A549 (cell line): ENCODE data around the gene PCDHGA9. TPM values are rescaled to one million over a fixed set of nuclear protein-coding genes. Genes with fewer than 3 reads are reported as not detected.
"Not testable (repeated sequence)": the region's sequence is repeated elsewhere in the genome, so short reads cannot be mapped to it uniquely, and the experiment has no call there.

Experiments
- ATAC-seq, 2 experiments: fragments of 200-7000 bp in 1 of 2; fragments of >200 bp in 1 of 2; cut with Nextera tagmentation in 1 of 2; cut with Tn5 transposase in 1 of 2; 3 replicates each; pipeline versions ENCODE4 v1.8.0 to v1.9.1; 2018 to 2020; ENCODE audit warnings: mild to moderate bottlenecking in 1 of 2, moderate library complexity in 1 of 2
- CTCF ChIA-PET: fragments of 300-600 bp; sonication (Branson Sonifier 250); formaldehyde crosslinking; extraction: SDS; loops from one replicate; lab custom pipeline; 2021; ENCODE audit warnings: antibody characterized with exemption, inconsistent platforms; lab: Yijun Ruan, JAX
- POLR2A ChIA-PET: fragments of 350-600 bp; formaldehyde crosslinking; extraction: SDS; loops from one replicate; lab custom pipeline; 2021; ENCODE audit warnings: antibody characterized with exemption, inconsistent platforms; lab: Yijun Ruan, JAX
- DNase-seq, 2 experiments: peaks; one replicate each; pipeline versions ENCODE4 v3.0.0 to v3.0.0-alpha.2; 2011 to 2016; ENCODE audit warnings: low read depth in 1 of 2, low spot score in 1 of 2
- FAIRE-seq: peaks from 2 replicates; lab custom pipeline; 2011; peaks lifted over from hg19 to GRCh38; lab: Jason Lieb, UNC
- H3K27ac ChIP-seq, 2 experiments: fragments of >200 bp; sonication (Bioruptor Twin); formaldehyde crosslinking; 3 replicates each; pipeline ENCODE4 v1.5.1; 2016 to 2017
- H3K4me1 ChIP-seq: fragments of >200 bp; sonication (Bioruptor Twin); formaldehyde crosslinking; 3 replicates; pipeline ENCODE4 v1.6.1; 2016
- H3K4me2 ChIP-seq: fragments of >200 bp; sonication (Bioruptor Twin); formaldehyde crosslinking; 3 replicates; pipeline ENCODE4 v1.6.1; 2016
- H3K4me3 ChIP-seq: fragments of >200 bp; sonication (Bioruptor Twin); formaldehyde crosslinking; 3 replicates; pipeline ENCODE4 v1.5.1; 2016
- H3K9me3 ChIP-seq: fragments of >200 bp; sonication (Bioruptor Twin); formaldehyde crosslinking; 3 replicates; pipeline ENCODE4 v1.6.1; 2016
- ATOH8 ChIP-seq: fragments of 250-450 bp; sonication (Bioruptor Pico); IDR thresholded peaks from 2 replicates; pipeline ENCODE4 v1.5.0; 2020; ENCODE audit warnings: low read depth, mild to moderate bottlenecking, moderate library complexity
- BHLHE40 ChIP-seq: IDR thresholded peaks from 2 replicates; pipeline ENCODE4 v1.6.1; 2012; ENCODE audit warnings: low read depth, low read length, inconsistent platforms
- CBX2 ChIP-seq: fragments of 200-600 bp; sonication (generic); IDR thresholded peaks from 2 replicates; pipeline ENCODE4 v1.6.1; 2016; ENCODE audit warnings: low read depth, mild to moderate bottlenecking, borderline replicate concordance
- CHD2 ChIP-seq: fragments of 150-350 bp; IDR thresholded peaks from 2 replicates; pipeline ENCODE4 v1.6.1; 2014; ENCODE audit warnings: low read length; ENCODE audit not compliant: partially characterized antibody
- ESRRA ChIP-seq: fragments of 150-350 bp; IDR thresholded peaks from 2 replicates; pipeline ENCODE4 v1.6.1; 2014; ENCODE audit warnings: mild to moderate bottlenecking, low read length, borderline replicate concordance
- FOSL2 ChIP-seq, 2 experiments: fragments of 450-650 bp in 1 of 2; fragments of >200 bp in 1 of 2; sonication (Bioruptor Twin) in 1 of 2; formaldehyde crosslinking; IDR thresholded peaks; 2 replicates each; pipeline versions ENCODE4 v1.5.0 to v1.6.1; 2016 to 2020; ENCODE audit warnings: mild to moderate bottlenecking in 1 of 2, moderate library complexity in 1 of 2
- HOXB5 ChIP-seq: fragments of 250-450 bp; sonication (Bioruptor Pico); IDR thresholded peaks from 2 replicates; pipeline ENCODE4 v1.5.0; 2020; ENCODE audit warnings: mild to moderate bottlenecking, moderate library complexity
- JUN ChIP-seq, 2 experiments: fragments of >200 bp; sonication (Bioruptor Twin); formaldehyde crosslinking; IDR thresholded peaks; 2 replicates in 1 of 2; 3 replicates in 1 of 2; pipeline ENCODE4 v1.6.1; 2016 to 2017
- JUNB ChIP-seq: fragments of >200 bp; sonication (Bioruptor Twin); formaldehyde crosslinking; IDR thresholded peaks from 2 replicates; pipeline ENCODE4 v1.6.1; 2016
- MAX ChIP-seq: IDR thresholded peaks from 2 replicates; pipeline ENCODE4 v1.6.1; 2012
- MYC ChIP-seq: IDR thresholded peaks from 2 replicates; pipeline ENCODE4 v1.6.1; 2012; ENCODE audit warnings: mild to moderate bottlenecking, inconsistent platforms, low read length, improper control_type of control experiment, borderline replicate concordance
- NFE2L2 ChIP-seq: fragments of 150-350 bp; conservative IDR thresholded peaks from 2 replicates; pipeline ENCODE4 v1.6.1; 2014; ENCODE audit warnings: low read length
- PBX3 ChIP-seq: IDR thresholded peaks from 2 replicates; pipeline ENCODE4 v1.6.1; 2012
- POLR2A ChIP-seq: IDR thresholded peaks from 2 replicates; pipeline ENCODE4 v1.6.1; 2012; ENCODE audit warnings: mild to moderate bottlenecking, low read length
- RAD21 ChIP-seq, 2 experiments: fragments of >200 bp in 1 of 2; sonication (Bioruptor Twin) in 1 of 2; formaldehyde crosslinking in 1 of 2; IDR thresholded peaks in 1 of 2; conservative IDR thresholded peaks in 1 of 2; 2 replicates in 1 of 2; 3 replicates in 1 of 2; pipeline ENCODE4 v1.6.1; 2012 to 2018; ENCODE audit warnings: inconsistent platforms in 1 of 2
- RARB ChIP-seq: fragments of 250-450 bp; sonication (Bioruptor Pico); IDR thresholded peaks from 2 replicates; pipeline ENCODE4 v1.8.0; 2021; ENCODE audit warnings: mild to moderate bottlenecking, moderate library complexity
- RCOR1 ChIP-seq: fragments of 150-350 bp; IDR thresholded peaks from 2 replicates; pipeline ENCODE4 v1.6.1; 2014; ENCODE audit warnings: antibody characterized with exemption, low read length, low read depth
- RNF2 ChIP-seq: fragments of 200-600 bp; sonication (generic); IDR thresholded peaks from 2 replicates; pipeline ENCODE4 v1.6.1; 2016; ENCODE audit warnings: low read depth, mild to moderate bottlenecking, antibody characterized with exemption, moderate library complexity, borderline replicate concordance
- SREBF2 ChIP-seq: fragments of 450-650 bp; IDR thresholded peaks from 2 replicates; pipeline ENCODE4 v1.6.1; 2014; ENCODE audit warnings: mild to moderate bottlenecking, moderate library complexity
- TFCP2L1 ChIP-seq: fragments of 250-450 bp; sonication (Bioruptor Pico); IDR thresholded peaks from 2 replicates; pipeline ENCODE4 v1.5.0; 2021; ENCODE audit warnings: mild to moderate bottlenecking
- WGBS: methylation state at CpG from one replicate; pipeline ENCODE4 v1.1.6; 2017; ENCODE audit errors: missing lambda C conversion rate; 5-methylcytosine and 5-hydroxymethylcytosine counted together
- polyA plus RNA-seq, 4 experiments: library from polyadenylated mRNA; depleted of rRNA in 3 of 4; stranded (reverse); fragments of >200 nt; fragmentation: RNase III in 1 of 4; extraction: RNeasy Plus Mini Kit Qiagen cat#74134 plus additional on column Dnase treatment in 1 of 4; gene quantifications; 2 replicates in 3 of 4; 3 replicates in 1 of 4; pipeline ENCODE4 v1.2.3, GENCODE V29; 2011 to 2017
- TF ChIP-seq, protein P1 (sequence below): fragments of >200 bp; sonication (Bioruptor Twin); formaldehyde crosslinking; IDR thresholded peaks from 3 replicates; pipeline ENCODE4 v1.5.1; 2016

The PCDHGA9 gene
- polyA plus RNA-seq, 2 of the 4 experiments (the other 2 are of a cell fraction), result 0.03 to 0.22 TPM

- H3K9me3 ChIP-seq, result peaks cover 60% of the 10 kb centered on the region
- peak in 1 of 2 experiments; percentile 80; a peak in 3 of 6 replicates for ATAC-seq
- H3K4me1 ChIP-seq, H3K27ac ChIP-seq, H3K4me2 ChIP-seq, FAIRE-seq, H3K4me3 ChIP-seq, POLR2A ChIA-PET: not testable (repeated sequence)
- WGBS, result 61% methylated on average over 35 of the region's 51 CpGs
- peak in 1 of 2 experiments; percentile 13 for DNase-seq
- TF ChIP-seq RAD21 (conservative IDR thresholded peaks at IDR 0.05 in 1 of 2, IDR thresholded peaks at IDR 0.05 in 1 of 2), result peak in 1 of 2 experiments; percentile 27; a peak in 2 of 5 replicates
- CTCF ChIA-PET, result interaction anchor here (1.3 to 1.5 kb wide), 3 partner anchors 9 to 156 kb away, joined by 4 to 5 read pairs (median 4); partner anchors contain the start of gene PCDHGA11
Observed at GRCh38 chr5:141407790-141408505, 5.4 kb downstream of the PCDHGA9 start, which contains the start of gene PCDHGB6. PCDHGB6 (plus strand) TSS chr5:141408021; CDS start chr5:141408203, 182 bp downstream.

DNA sequence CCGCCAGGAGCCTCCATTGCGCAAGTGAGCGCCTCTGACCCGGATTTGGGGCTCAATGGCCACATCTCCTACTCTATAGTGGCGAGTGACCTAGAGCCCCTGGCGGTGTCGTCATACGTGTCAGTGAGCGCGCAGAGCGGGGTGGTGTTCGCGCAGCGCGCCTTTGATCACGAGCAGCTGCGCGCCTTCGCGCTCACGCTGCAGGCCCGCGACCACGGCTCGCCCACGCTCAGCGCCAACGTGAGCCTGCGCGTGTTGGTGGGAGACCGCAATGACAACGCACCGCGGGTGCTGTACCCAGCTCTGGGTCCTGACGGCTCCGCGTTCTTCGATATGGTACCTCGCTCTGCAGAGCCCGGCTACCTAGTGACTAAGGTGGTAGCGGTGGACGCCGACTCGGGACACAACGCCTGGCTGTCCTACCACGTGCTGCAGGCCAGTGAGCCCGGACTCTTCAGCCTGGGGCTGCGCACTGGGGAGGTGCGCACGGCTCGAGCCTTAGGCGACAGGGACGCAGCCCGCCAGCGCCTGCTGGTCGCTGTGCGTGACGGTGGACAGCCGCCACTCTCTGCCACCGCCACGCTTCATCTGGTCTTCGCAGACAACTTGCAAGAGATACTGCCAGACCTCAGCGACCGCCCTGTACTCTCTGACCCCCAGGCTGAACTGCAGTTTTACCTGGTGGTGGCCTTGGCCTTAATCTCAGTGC, 7.2 kb downstream of the PCDHGA9 start:
- 87% methylated on average over 61 of the region's 64 CpGs for WGBS
- no peak for ATAC-seq
- TF ChIP-seq RCOR1 (no peak), JUN (IDR thresholded peaks at IDR 0.05) (no peak), MAX (no peak), TFCP2L1 (CRISPR knock-in tag) (no peak), JUNB (no peak), HOXB5 (no peak), CBX2 (no peak), FOSL2 (IDR thresholded peaks at IDR 0.05) (no peak), FOSL2 (CRISPR knock-in tag; IDR thresholded peaks at IDR 0.05) (no peak), RARB (CRISPR knock-in tag) (no peak), CHD2 (no peak), BHLHE40 (no peak), PBX3 (no peak), SREBF2 (no peak)
- TF ChIP-seq, protein P1, sequence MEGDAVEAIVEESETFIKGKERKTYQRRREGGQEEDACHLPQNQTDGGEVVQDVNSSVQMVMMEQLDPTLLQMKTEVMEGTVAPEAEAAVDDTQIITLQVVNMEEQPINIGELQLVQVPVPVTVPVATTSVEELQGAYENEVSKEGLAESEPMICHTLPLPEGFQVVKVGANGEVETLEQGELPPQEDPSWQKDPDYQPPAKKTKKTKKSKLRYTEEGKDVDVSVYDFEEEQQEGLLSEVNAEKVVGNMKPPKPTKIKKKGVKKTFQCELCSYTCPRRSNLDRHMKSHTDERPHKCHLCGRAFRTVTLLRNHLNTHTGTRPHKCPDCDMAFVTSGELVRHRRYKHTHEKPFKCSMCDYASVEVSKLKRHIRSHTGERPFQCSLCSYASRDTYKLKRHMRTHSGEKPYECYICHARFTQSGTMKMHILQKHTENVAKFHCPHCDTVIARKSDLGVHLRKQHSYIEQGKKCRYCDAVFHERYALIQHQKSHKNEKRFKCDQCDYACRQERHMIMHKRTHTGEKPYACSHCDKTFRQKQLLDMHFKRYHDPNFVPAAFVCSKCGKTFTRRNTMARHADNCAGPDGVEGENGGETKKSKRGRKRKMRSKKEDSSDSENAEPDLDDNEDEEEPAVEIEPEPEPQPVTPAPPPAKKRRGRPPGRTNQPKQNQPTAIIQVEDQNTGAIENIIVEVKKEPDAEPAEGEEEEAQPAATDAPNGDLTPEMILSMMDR, result no peak
- no peak overlapping the region for H3K27ac ChIP-seq
- CTCF ChIA-PET, result no interaction called here
- POLR2A ChIA-PET, result no interaction called here
- no peak for FAIRE-seq
- no peak for DNase-seq
- no peak overlapping the region for H3K4me2 ChIP-seq
- no peaks in the 10 kb centered on the region for H3K4me1 ChIP-seq
- no peak overlapping the region for H3K4me3 ChIP-seq
- H3K9me3 ChIP-seq, result peaks cover 50% of the 10 kb centered on the region

- Histone ChIP-seq H3K4me2 (no peak overlapping the region), H3K4me3 (no peak overlapping the region), H3K9me3 (peaks cover 36% of the 10 kb centered on the region), H3K4me1 (no peaks in the 10 kb centered on the region), H3K27ac (no peak overlapping the region)
- FAIRE-seq (no peak), ATAC-seq (no peak), DNase-seq (no peak)
- POLR2A ChIA-PET, result no interaction called here
- no peak for TF ChIP-seq MYC
- TF ChIP-seq ATOH8 (CRISPR knock-in tag), result no peak
- no peak for TF ChIP-seq ESRRA
- no peak for TF ChIP-seq RNF2
- no peak for TF ChIP-seq POLR2A
- no peak for TF ChIP-seq NFE2L2
- TF ChIP-seq MAX, result no peak
- TF ChIP-seq HOXB5, result no peak
- WGBS, result 48% methylated on average over 3 of the region's 3 CpGs
- CTCF ChIA-PET, result interaction anchor here (1.0 kb wide), 1 partner anchor 113 kb away, joined by 4 read pairs; no protein-coding TSS in a partner anchor
Observed at GRCh38 chr5:141411575-141411974, 9.0 kb downstream of the PCDHGA9 start.
